ENCODE results near the gene BSND. TPM values are rescaled to one million over a fixed set of nuclear protein-coding genes. Genes with fewer than 3 reads are reported as not detected.

Gene BSND
- total RNA-seq, 1 experiment from 2014 or later = not detected

- no peak overlapping the region for H3K27ac ChIP-seq (ENCODE audit: low read depth, low read length, poor library complexity, severe bottlenecking)
- no peak for DNase-seq (ENCODE audit: low spot score)
- H3K27me3 ChIP-seq (replicated peaks; ENCODE audit: insufficient read depth, low read depth, low read length, poor library complexity) = peaks cover 5% of the 10 kb centered on the region
- no TSS peak for BruUV-seq (replicated peaks)
- no peaks in the 10 kb centered on the region for H3K4me1 ChIP-seq (ENCODE audit: insufficient read depth, low read length, poor library complexity, severe bottlenecking)
- TF ChIP-seq EZH2 (IDR thresholded peaks at IDR 0.05; ENCODE audit: borderline replicate concordance, low read depth, low read length, poor library complexity, severe bottlenecking) (no peak), CTCF (conservative IDR thresholded peaks at IDR 0.05; ENCODE audit: low read depth, low read length) (no peak)
- CTCF ChIA-PET = no interaction called here
- no peak overlapping the region for H3K4me3 ChIP-seq (ENCODE audit: low read depth, low read length, poor library complexity, severe bottlenecking)
- POLR2A ChIA-PET (ENCODE audit: low non-redundant PET) = no interaction called here
- H3K36me3 ChIP-seq (ENCODE audit: insufficient read depth, low read length, poor library complexity, severe bottlenecking) = no peaks in the 10 kb centered on the region
- intact Hi-C loops (cut with micrococcal nuclease; ENCODE audit: unreplicated experiment) = no loop called here
- H3K9me3 ChIP-seq (ENCODE audit: low read depth, low read length, poor library complexity, severe bottlenecking) = no peaks in the 10 kb centered on the region
These were observed 16.4 kb downstream of the BSND start for GRCh38 chr1:55015123-55015522.

GRCh38 chr1:55015731-55016620 is 17.2 kb downstream of the BSND start:
- BruUV-seq (replicated peaks) = no TSS peak
- no peaks in the 10 kb centered on the region for H3K4me1 ChIP-seq (ENCODE audit: insufficient read depth, low read length, poor library complexity, severe bottlenecking)
- no peaks in the 10 kb centered on the region for H3K9me3 ChIP-seq (ENCODE audit: low read depth, low read length, poor library complexity, severe bottlenecking)
- TF ChIP-seq EZH2 (IDR thresholded peaks at IDR 0.05; ENCODE audit: borderline replicate concordance, low read depth, low read length, poor library complexity, severe bottlenecking) (no peak), CTCF (conservative IDR thresholded peaks at IDR 0.05; ENCODE audit: low read depth, low read length) (no peak)
- peaks cover 5% of the 10 kb centered on the region for H3K27me3 ChIP-seq (replicated peaks; ENCODE audit: insufficient read depth, low read depth, low read length, poor library complexity)
- no peak overlapping the region for H3K4me3 ChIP-seq (ENCODE audit: low read depth, low read length, poor library complexity, severe bottlenecking)
- H3K27ac ChIP-seq (ENCODE audit: low read depth, low read length, poor library complexity, severe bottlenecking) = no peak overlapping the region
- ChIA-PET CTCF (interaction anchor here (1.2 kb wide), 1 partner anchor 19 kb away, joined by 4 read pairs; no protein-coding TSS in a partner anchor), POLR2A (ENCODE audit: low non-redundant PET) (no interaction called here)
- H3K36me3 ChIP-seq (ENCODE audit: insufficient read depth, low read length, poor library complexity, severe bottlenecking) = no peaks in the 10 kb centered on the region
- intact Hi-C loops (cut with micrococcal nuclease; ENCODE audit: unreplicated experiment) = no loop called here
- no peak for DNase-seq (ENCODE audit: low spot score)

GRCh38 chr1:55018395-55018794 is 19.7 kb downstream of the BSND start:
- Histone ChIP-seq H3K27me3 (replicated peaks; ENCODE audit: insufficient read depth, low read depth, low read length, poor library complexity) (peaks cover 5% of the 10 kb centered on the region), H3K36me3 (ENCODE audit: insufficient read depth, low read length, poor library complexity, severe bottlenecking) (no peaks in the 10 kb centered on the region), H3K9me3 (ENCODE audit: low read depth, low read length, poor library complexity, severe bottlenecking) (no peaks in the 10 kb centered on the region), H3K4me1 (ENCODE audit: insufficient read depth, low read length, poor library complexity, severe bottlenecking) (no peaks in the 10 kb centered on the region), H3K4me3 (ENCODE audit: low read depth, low read length, poor library complexity, severe bottlenecking) (no peak overlapping the region), H3K27ac (ENCODE audit: low read depth, low read length, poor library complexity, severe bottlenecking) (no peak overlapping the region)
- BruUV-seq (replicated peaks) = no TSS peak
- ChIA-PET CTCF (interaction anchor here (0.9 kb wide), 1 partner anchor 73 kb away, joined by 3 read pairs; no protein-coding TSS in a partner anchor), POLR2A (ENCODE audit: low non-redundant PET) (no interaction called here)
- TF ChIP-seq CTCF (conservative IDR thresholded peaks at IDR 0.05; ENCODE audit: low read depth, low read length) = no peak
- TF ChIP-seq EZH2 (IDR thresholded peaks at IDR 0.05; ENCODE audit: borderline replicate concordance, low read depth, low read length, poor library complexity, severe bottlenecking) = no peak
- intact Hi-C loops (cut with micrococcal nuclease; ENCODE audit: unreplicated experiment) = no loop called here
- no peak for DNase-seq (ENCODE audit: low spot score)
